Measurements from ENCODE around the gene NAV1.

GRCh38 chr1:201506557-201507359 is 32.2 kb upstream of the NAV1 start, which contains the start of gene CSRP1:
- TF ChIP-seq EZH2 (IDR thresholded peaks at IDR 0.05; ENCODE audit: insufficient read depth, poor library complexity, severe bottlenecking) = no peak
- no peak for TF ChIP-seq EZH2phosphoT487 (IDR thresholded peaks at IDR 0.05; ENCODE audit: insufficient read depth, low read depth)
